HepG2 (cell line): ENCODE data around the gene MAMDC2. TPM values are rescaled to one million over a fixed set of nuclear protein-coding genes. Genes with fewer than 3 reads are reported as not detected.

Experiments used
- EED ChIP-seq: sonication (generic); formaldehyde crosslinking; IDR thresholded peaks from 2 replicates; pipeline ENCODE4 v1.5.0; 2020; ENCODE audit warnings: mild to moderate bottlenecking, missing genetic modification reagents
- GABPA ChIP-seq, 2 experiments: IDR thresholded peaks; 2 replicates each; pipeline ENCODE4 v1.6.1; 2011 to 2016; ENCODE audit warnings: low read depth in 2 of 2, low read length in 1 of 2, missing biosample characterization in 1 of 2, missing genetic modification characterization in 1 of 2
- HCFC1 ChIP-seq: fragments of 150-350 bp; IDR thresholded peaks from 2 replicates; pipeline ENCODE4 v1.6.1; 2014; ENCODE audit warnings: low read depth, low read length
- HES4 ChIP-seq: sonication (generic); formaldehyde crosslinking; IDR thresholded peaks from 2 replicates; pipeline ENCODE4 v1.9.0; 2021; ENCODE audit warnings: mild to moderate bottlenecking, missing genetic modification reagents, borderline replicate concordance
- HOXD1 ChIP-seq: sonication (generic); formaldehyde crosslinking; IDR thresholded peaks from 2 replicates; pipeline ENCODE4 v1.5.0; 2020; ENCODE audit warnings: missing genetic modification reagents
- MYC ChIP-seq: sonication (generic); formaldehyde crosslinking; IDR thresholded peaks from 2 replicates; pipeline ENCODE4 v1.9.0; 2021; ENCODE audit warnings: missing genetic modification reagents, borderline replicate concordance
- NRL ChIP-seq: sonication (generic); formaldehyde crosslinking; IDR thresholded peaks from 2 replicates; pipeline ENCODE4 v1.5.0; 2020; ENCODE audit warnings: missing genetic modification reagents, mild to moderate bottlenecking, moderate library complexity, borderline replicate concordance
- PHF20 ChIP-seq: sonication (generic); formaldehyde crosslinking; IDR thresholded peaks from 2 replicates; pipeline ENCODE4 v1.5.0; 2020; ENCODE audit warnings: mild to moderate bottlenecking, missing genetic modification reagents
- PHF8 ChIP-seq: sonication (generic); formaldehyde crosslinking; IDR thresholded peaks from 2 replicates; pipeline ENCODE4 v1.5.0; 2020; ENCODE audit warnings: missing genetic modification reagents
- POLR2AphosphoS2 ChIP-seq: IDR thresholded peaks from 2 replicates; pipeline ENCODE4 v1.6.1; 2011; ENCODE audit warnings: low read depth, low read length, improper control_type of control experiment
- RFXAP ChIP-seq: sonication (generic); formaldehyde crosslinking; IDR thresholded peaks from 2 replicates; pipeline ENCODE4 v1.4.0; 2020; ENCODE audit warnings: missing genetic modification reagents, borderline replicate concordance
- SIN3A ChIP-seq: IDR thresholded peaks from 2 replicates; pipeline ENCODE4 v1.6.1; 2011; ENCODE audit warnings: low read depth, mild to moderate bottlenecking, control low read depth, low read length, borderline replicate concordance
- SMC3 ChIP-seq: IDR thresholded peaks from 2 replicates; pipeline ENCODE4 v1.6.1; 2011; ENCODE audit warnings: low read length, improper control_type of control experiment
- ZFP37 ChIP-seq: sonication (generic); formaldehyde crosslinking; IDR thresholded peaks from 2 replicates; pipeline ENCODE4 v1.4.0; 2020; ENCODE audit warnings: missing genetic modification reagents, borderline replicate concordance
- ZFX ChIP-seq: sonication (generic); formaldehyde crosslinking; IDR thresholded peaks from 2 replicates; pipeline ENCODE4 v1.4.0; 2020; ENCODE audit warnings: mild to moderate bottlenecking, low read depth, missing genetic modification reagents, moderate library complexity
- ZNF570 ChIP-seq: sonication (generic); formaldehyde crosslinking; IDR thresholded peaks from 2 replicates; pipeline ENCODE4 v1.4.0; 2020; ENCODE audit warnings: mild to moderate bottlenecking, missing genetic modification reagents, borderline replicate concordance
- ZNF782 ChIP-seq: sonication (generic); formaldehyde crosslinking; IDR thresholded peaks from 2 replicates; pipeline ENCODE4 v1.4.0; 2020; ENCODE audit warnings: missing genetic modification reagents, mild to moderate bottlenecking, borderline replicate concordance
- ZNF883 ChIP-seq: sonication (generic); formaldehyde crosslinking; IDR thresholded peaks from 2 replicates; pipeline ENCODE4 v1.5.1; 2020; ENCODE audit warnings: mild to moderate bottlenecking, missing genetic modification reagents; ENCODE audit errors: not compliant biosample characterization
- polyA plus RNA-seq, 8 experiments: library from polyadenylated mRNA; depleted of rRNA in 3 of 8; stranded (reverse) in 7 of 8; unstranded in 1 of 8; fragments of >200 nt; fragmentation: Illumina TruSeq in 4 of 8; extraction: Trizol in 4 of 8; gene quantifications; 2 replicates each; pipeline versions ENCODE4 v1.2.1 to v1.2.3, GENCODE V29; 2011 to 2016; ENCODE audit warnings: low read depth in 4 of 8, missing spikeins in 1 of 8, mixed read lengths in 1 of 8; ENCODE audit not compliant: insufficient read depth in 1 of 8
- total RNA-seq, 5 experiments: library from RNA; depleted of rRNA; stranded (reverse); fragments of >200 nt; fragmentation: Illumina TruSeq; extraction: Trizol; gene quantifications; 2 replicates each; pipeline ENCODE4 v1.2.3, GENCODE V29; 2016; ENCODE audit warnings: low read depth in 1 of 5
- TF ChIP-seq, protein P1 (sequence below): sonication (generic); formaldehyde crosslinking; IDR thresholded peaks from 2 replicates; pipeline ENCODE4 v1.8.0; 2022; ENCODE audit warnings: missing genetic modification reagents, mild to moderate bottlenecking, borderline replicate concordance
- TF ChIP-seq, protein P2 (sequence below): IDR thresholded peaks from 2 replicates; pipeline ENCODE4 v1.6.1; 2016; ENCODE audit warnings: missing compliant biosample characterization, missing genetic modification reagents, borderline replicate concordance
- TF ChIP-seq, protein P3 (sequence below): IDR thresholded peaks from 2 replicates; pipeline ENCODE4 v1.6.1; 2018; ENCODE audit warnings: missing genetic modification reagents, mild to moderate bottlenecking, missing compliant biosample characterization
- TF ChIP-seq, protein P4 (sequence below): IDR thresholded peaks from 2 replicates; pipeline ENCODE4 v1.6.1; 2016; ENCODE audit warnings: low read depth, borderline replicate concordance

MAMDC2 gene
- total and polyA plus RNA-seq, 2 of the 13 experiments (the other 11 are each of a cell fraction or from before 2014, with no cell fraction given) = not detected

DNA sequence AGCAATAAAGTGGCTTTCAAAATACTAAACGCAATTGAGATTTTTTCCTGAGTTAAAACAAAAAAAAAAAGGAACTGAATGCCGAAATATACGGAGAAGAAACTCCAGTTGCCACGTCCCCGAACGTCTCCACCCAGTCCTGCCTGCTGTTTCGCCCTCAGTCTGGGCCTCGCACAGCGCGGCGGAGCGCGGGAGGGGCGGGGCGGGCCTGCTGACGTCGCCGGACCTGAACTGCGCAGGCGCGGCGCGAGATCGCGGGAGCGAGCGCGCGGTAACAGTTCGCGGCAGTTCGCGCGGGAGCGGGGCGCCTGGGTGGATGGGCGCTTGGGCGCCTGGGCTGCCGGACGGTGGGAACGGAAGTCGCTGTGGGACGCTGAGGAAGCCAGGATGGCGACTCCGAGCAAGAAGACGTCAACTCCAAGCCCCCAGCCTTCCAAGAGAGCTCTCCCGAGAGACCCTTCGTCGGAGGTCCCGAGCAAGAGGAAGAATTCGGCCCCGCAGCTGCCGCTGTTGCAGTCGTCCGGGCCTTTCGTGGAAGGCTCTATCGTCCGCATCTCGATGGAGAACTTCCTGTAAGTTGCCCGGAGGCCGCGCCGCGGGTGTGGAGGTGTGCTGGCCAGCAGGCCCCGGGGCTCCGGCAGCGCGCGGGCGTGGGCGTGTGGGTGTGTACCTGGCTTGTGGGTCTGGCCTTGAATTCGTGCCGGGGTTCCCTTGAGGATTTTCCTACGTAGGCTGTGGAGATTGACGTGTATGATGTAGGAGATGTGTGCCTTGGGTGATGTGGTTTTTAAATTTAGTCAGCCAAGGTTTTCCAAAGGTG is 215.3 kb downstream of the MAMDC2 start, which contains the start of gene SMC5 (continued):
- TF ChIP-seq, protein P1, sequence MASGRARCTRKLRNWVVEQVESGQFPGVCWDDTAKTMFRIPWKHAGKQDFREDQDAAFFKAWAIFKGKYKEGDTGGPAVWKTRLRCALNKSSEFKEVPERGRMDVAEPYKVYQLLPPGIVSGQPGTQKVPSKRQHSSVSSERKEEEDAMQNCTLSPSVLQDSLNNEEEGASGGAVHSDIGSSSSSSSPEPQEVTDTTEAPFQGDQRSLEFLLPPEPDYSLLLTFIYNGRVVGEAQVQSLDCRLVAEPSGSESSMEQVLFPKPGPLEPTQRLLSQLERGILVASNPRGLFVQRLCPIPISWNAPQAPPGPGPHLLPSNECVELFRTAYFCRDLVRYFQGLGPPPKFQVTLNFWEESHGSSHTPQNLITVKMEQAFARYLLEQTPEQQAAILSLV (CRISPR knock-in tag) = peak; percentile 70; the same call in 1 of the 2 replicates
- TF ChIP-seq PHF20 (CRISPR knock-in tag) = peak; percentile 73
- peak; percentile 94 for TF ChIP-seq ZFX (CRISPR knock-in tag)
- TF ChIP-seq, protein P2, sequence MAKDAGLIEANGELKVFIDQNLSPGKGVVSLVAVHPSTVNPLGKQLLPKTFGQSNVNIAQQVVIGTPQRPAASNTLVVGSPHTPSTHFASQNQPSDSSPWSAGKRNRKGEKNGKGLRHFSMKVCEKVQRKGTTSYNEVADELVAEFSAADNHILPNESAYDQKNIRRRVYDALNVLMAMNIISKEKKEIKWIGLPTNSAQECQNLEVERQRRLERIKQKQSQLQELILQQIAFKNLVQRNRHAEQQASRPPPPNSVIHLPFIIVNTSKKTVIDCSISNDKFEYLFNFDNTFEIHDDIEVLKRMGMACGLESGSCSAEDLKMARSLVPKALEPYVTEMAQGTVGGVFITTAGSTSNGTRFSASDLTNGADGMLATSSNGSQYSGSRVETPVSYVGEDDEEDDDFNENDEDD = peak; percentile 93; the same call in 1 of the 2 replicates
- 0 out of 2 replicates have a peak, but pooled peaks have one; percentile 7 for TF ChIP-seq NRL
- 0 out of 2 replicates have a peak, but pooled peaks have one; percentile 74 for TF ChIP-seq POLR2AphosphoS2
- peak; percentile 91 for TF ChIP-seq PHF8
- peak; percentile 17 for TF ChIP-seq ZNF883
- 0 out of 2 replicates have a peak, but pooled peaks have one; percentile 25 for TF ChIP-seq ZNF570 (CRISPR knock-in tag)
- TF ChIP-seq MYC (CRISPR knock-in tag) = peak; percentile 69
- peak; percentile 58 for TF ChIP-seq GABPA (IDR thresholded peaks at IDR 0.05; ENCODE audit: low read depth, low read length)
- TF ChIP-seq GABPA (CRISPR knock-in tag; IDR thresholded peaks at IDR 0.05; ENCODE audit: low read depth) = peak; percentile 72
- TF ChIP-seq SMC3 = no peak
- peak; percentile 88 for TF ChIP-seq HES4 (CRISPR knock-in tag)
- TF ChIP-seq SIN3A = peak; percentile 84
- 0 out of 2 replicates have a peak, but pooled peaks have one; percentile 16 for TF ChIP-seq EED (CRISPR knock-in tag)
- TF ChIP-seq, protein P3, sequence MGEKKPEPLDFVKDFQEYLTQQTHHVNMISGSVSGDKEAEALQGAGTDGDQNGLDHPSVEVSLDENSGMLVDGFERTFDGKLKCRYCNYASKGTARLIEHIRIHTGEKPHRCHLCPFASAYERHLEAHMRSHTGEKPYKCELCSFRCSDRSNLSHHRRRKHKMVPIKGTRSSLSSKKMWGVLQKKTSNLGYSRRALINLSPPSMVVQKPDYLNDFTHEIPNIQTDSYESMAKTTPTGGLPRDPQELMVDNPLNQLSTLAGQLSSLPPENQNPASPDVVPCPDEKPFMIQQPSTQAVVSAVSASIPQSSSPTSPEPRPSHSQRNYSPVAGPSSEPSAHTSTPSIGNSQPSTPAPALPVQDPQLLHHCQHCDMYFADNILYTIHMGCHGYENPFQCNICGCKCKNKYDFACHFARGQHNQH (CRISPR knock-in tag) = no peak; the same call in 1 of the 2 replicates
- TF ChIP-seq ZNF782 = peak; percentile 68; the same call in 1 of the 2 replicates
- TF ChIP-seq, protein P4, sequence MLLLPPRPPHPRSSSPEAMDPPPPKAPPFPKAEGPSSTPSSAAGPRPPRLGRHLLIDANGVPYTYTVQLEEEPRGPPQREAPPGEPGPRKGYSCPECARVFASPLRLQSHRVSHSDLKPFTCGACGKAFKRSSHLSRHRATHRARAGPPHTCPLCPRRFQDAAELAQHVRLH (CRISPR knock-in tag) = peak; percentile 70; the same call in 1 of the 2 replicates
- TF ChIP-seq HOXD1 = 0 out of 2 replicates have a peak, but pooled peaks have one; percentile 8
- TF ChIP-seq HCFC1 = peak; percentile 17; the same call in 1 of the 2 replicates
- peak; percentile 46; the same call in 1 of the 2 replicates for TF ChIP-seq RFXAP (CRISPR knock-in tag)
- 0 out of 2 replicates have a peak, but pooled peaks have one; percentile 16 for TF ChIP-seq ZFP37 (CRISPR knock-in tag)
